CD4-positive, alpha-beta T cell treated with Interleukin-17A for 4 hours (primary cell): ENCODE data around the gene NSD2.
"Not testable (repeated sequence)": the region's sequence is repeated elsewhere in the genome, so short reads cannot be mapped to it uniquely, and the experiment has no call there.

Experiments
- DNase-seq: peaks from one replicate; pipeline ENCODE4 v3.0.0-alpha.2; 2020; ENCODE audit warnings: mixed read lengths

Gene NSD2

DNA sequence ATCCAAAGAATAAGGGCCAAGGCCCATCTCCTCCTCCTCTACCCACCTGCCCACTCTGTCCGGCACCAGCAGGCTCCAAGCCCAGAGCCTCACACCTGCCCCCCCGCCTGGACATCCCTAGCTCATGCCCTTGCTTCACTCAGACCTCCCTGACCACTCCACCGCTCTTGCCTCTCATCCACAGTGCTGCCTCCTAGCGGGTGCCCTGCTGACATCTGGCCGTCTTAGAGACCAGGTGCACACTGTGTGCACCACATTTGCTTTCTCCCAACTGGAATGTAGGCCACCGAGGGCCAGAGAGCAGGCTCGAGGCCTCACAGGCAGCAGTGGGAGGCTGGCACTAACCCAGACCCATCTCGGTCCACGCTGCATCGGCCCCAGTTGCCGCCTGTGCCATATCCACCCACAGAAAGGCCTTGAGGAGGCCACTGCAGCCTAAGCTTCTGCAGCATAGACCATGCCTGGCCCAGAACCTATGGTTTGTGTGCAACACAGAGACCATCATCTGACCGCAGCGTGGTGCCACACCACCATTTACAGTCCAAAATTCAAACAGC is 28.8 kb upstream of the NSD2 start:
- no peak for DNase-seq

DNA sequence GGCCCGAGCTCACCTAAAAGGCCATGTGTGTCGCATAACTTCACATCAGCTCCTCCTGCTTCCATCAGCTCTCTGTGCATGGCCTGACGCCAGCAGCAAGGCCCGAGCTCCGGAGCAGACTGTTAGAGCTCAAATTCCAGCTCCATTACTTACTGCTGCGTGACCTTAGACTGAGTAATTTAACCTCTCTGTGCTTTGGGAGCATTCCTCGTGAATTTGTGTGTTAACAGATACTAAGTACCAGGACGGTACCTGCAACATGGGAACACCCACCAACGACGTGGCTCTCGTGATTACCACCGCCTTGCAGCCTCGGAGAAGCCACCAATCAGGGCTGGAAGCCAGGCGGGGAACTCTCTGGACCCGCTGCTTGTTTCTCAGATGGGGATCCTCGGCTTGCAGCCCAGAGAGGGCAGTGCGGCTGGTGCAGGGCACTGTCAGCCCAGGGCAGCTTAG is 28.2 kb upstream of the NSD2 start:
- no peak for DNase-seq

DNA sequence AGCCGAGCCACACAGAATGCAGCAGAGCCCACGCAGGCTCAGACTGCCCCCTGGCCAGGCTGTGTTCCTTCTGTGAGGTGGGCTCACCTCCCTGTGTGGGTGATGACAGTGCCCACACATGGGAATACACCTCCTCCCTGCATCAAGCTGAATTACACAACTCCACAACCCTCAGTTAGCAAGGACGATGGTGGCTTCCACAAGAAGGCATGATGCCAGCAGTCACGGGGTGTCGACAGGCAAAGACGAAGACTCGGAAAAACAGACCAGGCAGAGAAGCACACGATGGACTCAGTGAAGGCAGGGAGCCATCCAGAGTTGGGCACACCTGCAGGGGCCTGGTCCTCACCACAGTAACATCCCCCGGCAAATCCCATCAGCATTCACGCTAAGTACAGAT is 27.3 kb upstream of the NSD2 start:
- no peak for DNase-seq

DNA sequence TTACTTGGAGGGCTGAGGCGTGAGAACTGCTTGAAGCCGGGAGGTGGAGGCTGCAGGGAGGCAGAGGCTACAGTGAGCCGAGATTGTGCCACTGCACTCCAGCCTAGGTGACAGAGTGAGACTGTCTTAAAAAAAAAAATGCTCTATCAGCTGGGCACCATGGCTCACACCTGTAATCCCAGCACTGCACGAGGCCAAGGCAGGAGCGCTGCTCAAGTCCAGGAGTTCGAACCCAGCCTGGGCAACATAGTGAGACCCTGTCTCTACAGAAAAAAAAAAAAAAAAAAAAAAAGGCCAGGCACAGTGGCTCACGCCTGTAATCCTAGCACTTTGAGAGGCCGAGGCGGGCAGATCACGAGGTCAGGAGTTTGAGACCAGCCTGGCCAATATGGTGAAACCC is 26.6 kb upstream of the NSD2 start:
- not testable (repeated sequence) for DNase-seq

DNA sequence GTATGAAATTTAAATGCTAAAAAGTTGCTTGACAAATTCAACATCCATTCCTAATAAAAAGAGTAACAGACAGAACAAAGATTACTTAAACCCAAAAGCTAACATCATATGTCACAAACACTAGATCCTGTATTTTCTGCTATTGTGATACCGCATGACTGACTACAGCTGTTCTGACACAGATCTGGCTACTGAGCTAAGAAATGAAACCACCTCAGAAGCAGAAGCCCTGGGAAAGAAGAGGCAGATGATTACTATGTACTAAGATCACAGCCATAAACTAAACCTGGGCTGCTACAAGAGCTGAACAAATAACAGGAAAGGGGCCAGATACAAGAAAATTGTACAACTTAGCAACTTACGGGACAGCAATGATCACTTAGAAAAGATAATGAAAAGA is 24.6 kb upstream of the NSD2 start:
- DNase-seq, result no peak

DNA sequence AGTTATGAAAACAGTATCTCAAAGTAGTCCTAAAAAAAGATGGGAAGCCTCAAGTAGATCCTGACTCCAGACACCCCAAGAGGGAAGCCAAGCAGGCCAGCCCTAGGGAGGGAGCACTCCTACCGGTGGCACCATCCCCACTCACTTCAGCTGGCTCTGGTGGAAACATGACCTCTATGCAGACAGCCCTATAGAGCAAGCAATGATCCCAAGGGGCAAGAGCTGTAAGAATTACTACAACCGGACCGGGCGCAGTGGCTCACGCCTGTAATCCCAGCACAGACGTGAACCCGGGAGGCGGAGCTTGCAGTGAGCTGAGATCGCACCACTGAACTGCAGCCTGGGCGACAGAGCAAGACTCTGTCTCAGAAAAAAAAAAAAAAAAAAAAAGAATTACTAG is 20.9 kb upstream of the NSD2 start:
- no peak for DNase-seq

DNA sequence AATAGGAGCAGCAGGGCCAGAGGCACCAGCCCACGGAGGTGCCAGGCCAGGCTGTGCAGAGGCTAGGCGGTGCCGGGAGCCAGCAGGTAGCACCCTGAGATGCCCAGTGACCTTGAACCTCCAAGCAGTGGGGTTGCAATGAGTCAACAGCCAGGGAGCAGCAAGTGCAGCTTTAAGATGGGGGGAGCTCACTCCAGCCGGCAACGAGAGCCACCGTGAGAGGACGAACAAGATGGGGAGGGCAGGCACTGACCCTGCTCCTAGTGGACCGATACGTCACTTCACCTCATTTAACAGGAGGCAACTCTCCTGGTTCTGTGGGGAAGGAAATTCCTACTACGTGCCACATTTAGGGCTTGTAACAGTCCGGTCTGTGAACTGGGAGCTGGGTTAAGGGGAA is 20.0 kb upstream of the NSD2 start:
- DNase-seq, result no peak

DNA sequence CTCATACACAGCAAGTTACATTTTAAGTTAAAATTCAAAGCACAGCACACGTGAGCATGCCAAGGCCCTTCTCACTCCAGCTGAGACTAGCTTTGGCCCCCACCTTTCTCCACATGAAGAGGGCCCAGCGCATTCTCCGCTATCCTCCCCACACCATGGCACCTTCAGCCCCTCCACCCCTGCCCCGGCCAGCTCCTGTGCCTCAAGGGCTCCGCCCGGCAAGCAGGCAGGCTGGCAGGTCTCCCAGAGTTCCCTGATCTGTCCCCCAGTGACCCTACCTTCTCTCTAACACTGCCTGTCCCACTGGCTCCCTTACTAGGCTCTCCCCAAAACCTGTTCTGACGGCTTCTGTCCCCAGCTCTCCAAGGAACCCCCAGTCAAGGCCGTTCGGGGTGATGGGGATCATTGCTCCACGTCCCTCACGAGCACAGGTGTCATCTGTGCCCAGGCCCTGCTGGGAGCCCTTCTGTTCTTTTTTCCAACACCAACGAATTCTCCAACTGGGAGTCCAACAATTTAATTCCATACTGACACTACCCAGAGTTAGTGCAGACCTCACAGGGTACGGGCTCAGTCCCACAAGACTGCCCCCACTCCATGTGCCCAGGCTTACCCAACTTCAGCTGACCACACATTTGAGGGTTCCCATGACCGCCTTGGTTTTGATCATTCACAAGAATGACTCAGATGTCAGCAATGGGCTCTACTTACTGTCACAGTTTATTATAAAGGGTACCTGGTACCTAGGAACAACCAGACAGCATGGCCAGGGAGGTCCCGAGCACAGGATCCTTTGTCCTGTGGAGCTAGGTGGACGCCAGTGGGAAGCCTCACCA is 19.4 kb upstream of the NSD2 start:
- no peak for DNase-seq

DNA sequence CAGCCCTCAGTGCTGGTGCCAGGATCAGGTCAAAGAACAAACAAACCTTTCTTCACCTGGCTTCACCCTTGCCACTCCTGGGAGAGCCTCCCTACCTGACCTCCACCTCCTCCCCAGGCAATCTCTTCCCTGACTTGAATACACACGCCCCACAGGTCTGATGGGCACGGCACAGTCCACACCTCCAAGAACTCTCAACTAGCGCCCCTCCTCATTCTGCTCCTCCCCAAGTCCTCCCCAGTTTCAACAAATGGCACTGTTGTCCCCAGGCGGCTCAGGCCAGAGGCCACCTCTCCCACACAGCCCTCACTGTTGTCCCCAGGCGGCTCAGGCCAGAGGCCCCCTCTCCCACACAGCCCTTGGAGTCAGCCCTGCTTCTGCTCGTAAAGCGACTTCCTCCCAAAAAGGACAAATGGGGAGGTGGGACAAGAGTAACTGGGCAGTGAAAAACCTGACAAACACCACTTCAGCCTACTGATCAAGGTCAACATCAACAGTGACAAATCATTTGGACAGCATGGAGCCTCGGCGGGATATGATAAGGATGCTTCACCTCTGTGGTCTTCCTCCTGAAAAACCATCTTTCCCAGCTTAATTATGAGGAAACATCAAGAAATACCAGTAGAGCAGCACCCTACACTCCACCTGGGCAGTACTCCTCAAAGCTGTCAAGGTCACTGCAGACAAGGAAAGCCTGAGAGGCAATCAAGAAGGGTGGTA is 18.1 kb upstream of the NSD2 start:
- DNase-seq, result no peak

DNA sequence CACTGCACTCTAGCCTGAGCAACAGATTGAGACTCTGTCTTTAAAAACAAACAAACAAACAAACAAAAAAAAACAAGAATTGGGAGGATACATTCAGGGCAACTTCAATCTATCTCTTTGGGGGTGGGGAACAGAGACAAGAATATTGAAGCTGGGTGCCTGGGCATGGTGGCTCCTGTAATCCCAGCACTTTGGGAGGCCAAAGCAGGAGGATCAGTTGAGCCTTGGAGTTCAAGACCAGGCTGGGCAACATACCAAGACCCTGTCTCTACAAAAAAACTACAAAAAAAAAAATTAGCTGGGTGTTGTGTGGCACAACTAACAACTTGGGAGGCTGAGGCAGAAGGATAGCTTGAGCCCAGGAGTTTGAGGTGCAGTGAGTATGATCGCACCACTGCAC is 16.4 kb upstream of the NSD2 start:
- no peak for DNase-seq

DNA sequence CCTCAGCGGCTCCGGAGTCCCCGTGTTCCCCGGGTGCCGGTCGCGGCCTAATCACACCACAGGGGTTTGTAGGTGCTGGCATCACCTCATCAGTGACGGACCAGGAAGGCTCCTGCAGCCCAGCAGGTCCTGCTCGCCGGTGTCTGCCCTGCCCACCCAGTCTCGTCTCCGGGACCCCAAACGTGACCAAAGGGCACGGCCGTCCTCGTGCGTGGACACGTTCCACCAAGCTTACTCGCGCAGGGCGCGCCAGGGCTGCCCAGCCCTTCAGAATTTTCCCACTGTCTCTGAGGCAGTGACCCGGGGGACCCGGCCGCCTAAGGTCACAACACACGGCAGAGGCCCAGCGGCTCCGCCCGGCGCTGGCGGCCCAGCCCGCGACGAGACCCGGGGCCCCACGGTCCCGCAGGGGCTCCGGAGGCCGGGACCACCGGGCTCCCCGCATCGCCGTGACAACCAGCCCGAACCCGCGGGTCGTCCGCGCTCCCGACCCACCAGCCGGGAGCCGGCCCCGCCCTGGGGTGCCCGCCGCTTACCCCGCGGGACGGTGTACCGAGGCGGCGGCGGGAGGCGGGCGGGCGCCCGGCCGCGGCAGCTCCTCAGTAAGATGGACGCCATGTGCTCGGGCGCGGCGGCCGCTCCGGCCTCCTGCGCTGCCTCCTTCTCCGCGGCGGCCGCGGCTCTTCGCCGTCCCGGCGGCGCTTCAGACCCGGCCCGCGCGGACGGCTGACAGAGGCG is 15.7 kb upstream of the NSD2 start:
- peak; percentile 20 for DNase-seq

DNA sequence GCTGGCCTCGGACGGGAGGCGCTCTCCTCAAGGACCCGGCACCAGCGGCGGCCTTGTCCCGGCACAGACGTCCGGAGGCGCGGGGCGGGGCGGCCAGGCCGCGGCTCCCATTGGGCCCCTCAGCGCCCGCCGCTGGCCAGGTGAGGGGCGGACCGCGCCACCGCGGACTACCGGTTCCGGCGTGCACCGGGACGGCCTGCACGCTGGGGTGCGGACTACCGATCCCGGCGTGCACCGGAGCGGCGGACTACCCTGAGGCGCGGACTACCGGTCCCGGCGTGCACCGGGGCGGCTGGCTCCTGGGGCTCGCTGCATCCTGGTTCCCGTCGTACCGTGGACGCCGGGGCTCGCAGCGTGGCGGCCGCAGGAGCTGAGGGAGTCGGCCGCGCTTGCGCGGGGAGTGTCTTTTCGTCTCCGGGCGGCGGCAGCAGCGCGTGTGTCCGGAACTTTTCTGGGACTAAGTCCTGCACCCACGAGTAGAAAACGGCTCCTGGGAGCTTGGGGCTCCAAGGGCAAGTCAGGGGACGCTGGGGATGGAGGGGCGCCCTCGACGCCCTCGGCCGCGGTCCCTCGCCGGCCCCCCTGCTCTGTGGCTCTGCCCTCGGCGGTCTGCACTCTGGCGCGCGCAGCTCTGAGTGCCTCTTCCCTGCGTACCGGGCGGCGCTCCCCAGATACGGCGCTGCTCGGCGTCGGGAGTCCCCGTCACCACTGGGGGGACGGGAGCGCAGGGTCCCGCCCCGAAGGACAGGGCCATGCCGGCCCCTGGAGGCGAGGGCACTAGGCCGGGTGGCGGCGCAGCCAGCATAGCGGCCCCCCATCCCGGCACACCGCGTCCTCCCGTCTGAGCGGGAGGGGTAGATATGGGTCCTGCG is 14.9 kb upstream of the NSD2 start, which contains the start of gene LETM1:
Gene LETM1 (minus strand): TSS at position 86 of the 872 bp plus-strand sequence. CDS start 206 bp downstream, outside the sequence.
- peak; percentile 95 for DNase-seq

DNA sequence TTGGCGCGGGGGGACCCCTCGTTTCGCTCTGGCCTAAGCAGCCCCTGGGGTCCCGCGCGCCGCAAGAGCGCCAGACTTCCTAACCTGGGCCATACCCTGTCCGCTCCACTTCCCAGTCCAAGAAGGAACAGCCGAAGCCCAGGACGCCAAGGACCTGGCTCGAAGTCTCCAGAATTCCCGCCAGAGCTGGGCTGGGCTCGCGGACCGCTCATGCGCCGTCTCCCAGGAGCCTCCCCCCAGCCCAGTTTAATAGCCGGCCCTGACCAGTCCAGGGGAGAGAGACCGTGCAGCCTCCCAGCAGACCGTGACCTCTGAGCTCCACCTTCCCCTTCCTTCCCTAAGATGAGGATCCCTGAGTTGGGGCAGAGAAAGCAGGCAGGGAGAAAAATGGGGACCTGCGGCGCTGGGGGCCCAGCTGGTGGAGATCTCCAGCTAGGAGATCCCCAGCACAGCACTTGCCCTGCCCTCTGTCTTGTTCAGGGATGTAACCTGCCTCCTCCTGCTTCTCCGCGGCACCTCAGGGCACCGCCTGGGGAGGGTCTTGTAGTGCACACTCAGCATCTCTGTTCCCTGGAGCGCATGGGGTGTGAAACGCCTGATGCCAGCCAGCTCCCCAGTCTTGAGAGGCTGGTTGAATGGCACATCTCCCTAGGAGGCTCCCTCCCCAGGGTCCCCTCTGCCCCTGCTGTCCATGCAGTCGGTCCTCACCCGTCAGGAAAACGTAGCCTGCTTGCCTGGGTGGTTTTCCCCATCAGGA is 14.1 kb upstream of the NSD2 start:
- no peak for DNase-seq

DNA sequence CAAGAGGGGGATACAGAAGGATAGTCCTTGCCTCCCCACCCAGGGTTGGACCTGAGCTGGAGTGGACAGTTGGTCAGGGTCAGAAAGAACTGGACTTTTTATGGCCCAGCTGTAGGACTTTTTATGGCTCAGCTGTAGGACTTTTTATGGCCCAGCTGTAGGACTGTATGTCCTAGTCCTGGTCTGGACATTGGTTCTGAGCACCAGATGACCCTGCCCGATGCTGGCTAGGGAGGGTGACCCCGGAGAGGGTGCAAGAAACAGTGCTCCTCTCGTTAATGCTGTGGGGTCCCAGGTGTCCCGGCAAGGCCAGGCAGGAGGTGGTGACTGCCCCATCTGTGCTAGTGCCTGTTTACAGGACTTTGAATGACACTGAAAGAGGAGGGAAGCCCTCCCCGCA is 13.3 kb upstream of the NSD2 start:
- no peak for DNase-seq

DNA sequence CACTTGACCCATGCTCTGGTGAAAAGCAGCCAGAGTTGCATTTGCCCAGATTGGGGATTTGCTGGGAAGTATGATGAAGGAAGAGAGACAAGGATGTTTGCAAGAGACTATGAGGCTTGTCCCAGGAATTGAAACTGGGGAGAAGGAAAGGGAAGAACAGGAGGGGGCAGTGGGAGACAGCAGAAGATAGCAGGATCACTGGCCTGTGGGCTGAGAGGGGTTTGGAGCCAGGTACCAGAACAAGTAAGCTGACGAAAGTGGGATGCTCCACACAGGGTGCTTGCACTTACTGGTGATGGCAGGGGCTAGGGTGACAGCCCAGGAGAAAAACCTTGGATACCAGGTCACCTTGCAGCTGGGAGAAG is 11.8 kb upstream of the NSD2 start:
- no peak for DNase-seq

DNA sequence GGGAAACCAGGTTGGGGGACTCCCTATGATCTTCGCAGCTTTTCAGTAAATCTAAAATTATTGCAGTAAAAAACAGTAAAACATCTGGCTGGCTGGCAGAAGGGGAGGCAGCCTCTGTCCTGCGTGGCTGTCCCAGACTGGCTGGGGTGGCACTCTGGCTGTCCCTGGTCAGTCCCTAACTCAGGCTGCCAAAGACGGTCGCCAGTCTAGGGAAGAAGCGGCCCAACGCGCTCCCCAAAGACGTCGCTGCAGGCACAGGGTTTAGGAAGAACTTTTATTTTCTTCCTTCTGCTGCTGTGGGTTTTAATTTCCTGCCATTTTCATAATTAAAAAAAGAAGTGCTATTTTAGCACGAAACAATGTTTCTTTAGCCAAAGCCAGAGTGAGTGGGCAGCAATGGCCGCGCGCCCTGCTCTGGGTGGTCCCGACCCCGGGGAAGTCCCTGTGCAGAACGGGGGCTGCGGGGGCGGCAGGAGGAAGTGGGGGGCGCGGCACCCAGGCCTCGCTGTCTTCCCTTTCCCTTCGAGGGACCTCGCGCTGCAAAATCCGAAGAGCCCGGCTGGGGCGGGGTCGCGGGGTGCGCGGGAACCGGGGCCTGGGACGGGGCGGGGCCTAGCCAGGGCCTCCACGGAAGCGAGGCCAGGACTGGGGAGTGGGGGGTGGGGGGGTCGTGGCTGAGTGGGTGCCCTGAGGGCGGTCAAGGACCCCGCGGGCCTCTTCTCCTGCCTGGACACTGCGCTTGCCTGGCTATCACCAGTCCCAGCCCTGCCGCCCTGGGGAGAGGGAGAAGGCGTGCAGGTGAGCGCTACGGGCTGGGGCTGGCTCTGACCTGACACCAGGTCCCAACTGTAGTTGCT is 8.9 kb upstream of the NSD2 start:
- peak; percentile 61 for DNase-seq

DNA sequence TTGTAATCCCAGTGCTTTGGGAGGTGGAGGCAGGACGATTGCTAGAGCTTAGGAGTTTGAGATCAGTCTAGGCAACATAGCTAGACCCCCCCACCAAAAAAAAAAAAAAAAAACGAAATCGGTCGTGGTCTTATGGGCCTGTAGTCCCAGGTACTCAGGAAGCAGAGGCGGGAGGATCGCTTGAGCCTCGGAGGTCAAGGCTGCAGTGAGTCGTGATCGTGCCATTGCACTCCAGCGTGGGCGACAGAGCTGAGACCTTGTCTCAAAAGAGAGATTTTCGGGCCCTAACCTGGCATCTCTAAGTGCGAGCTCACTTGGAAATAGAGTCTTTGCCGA is 8.3 kb upstream of the NSD2 start:
- DNase-seq, result no peak

DNA sequence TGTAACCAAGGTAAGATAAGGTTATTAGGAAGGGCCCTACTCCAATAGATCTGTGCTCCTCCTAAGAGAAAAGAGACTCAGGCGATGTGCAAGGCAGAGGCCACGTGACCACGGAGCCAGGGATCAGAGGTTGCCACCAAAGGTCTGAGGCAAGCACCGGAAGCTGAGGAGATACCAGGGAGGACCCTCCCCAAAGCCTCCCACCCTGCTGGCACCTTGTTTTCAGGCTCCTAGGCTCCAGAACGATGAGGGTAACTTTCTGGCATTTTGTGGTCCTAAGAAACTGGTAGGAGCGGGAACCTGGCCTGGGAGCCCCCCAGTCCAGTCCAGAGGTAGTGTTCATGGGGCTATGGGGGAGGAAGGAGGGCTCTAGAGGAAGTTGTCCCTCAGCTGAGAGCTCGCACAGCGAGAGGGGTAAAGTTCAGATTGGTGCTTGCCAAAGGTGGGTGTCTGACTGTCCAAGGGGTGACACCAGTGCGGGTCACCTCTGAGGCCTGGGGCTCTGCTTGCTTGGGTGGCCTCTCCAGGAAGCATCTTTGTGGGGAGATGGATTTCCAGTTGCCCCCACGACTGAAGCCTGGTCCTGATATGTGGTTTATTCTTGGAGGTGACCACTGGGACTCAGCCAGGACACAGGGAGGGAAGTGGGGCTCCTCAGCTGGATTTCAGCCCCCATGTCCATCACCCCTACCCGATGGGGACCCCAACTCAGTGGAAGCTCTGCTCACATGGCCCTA is 7.7 kb upstream of the NSD2 start:
- no peak for DNase-seq

DNA sequence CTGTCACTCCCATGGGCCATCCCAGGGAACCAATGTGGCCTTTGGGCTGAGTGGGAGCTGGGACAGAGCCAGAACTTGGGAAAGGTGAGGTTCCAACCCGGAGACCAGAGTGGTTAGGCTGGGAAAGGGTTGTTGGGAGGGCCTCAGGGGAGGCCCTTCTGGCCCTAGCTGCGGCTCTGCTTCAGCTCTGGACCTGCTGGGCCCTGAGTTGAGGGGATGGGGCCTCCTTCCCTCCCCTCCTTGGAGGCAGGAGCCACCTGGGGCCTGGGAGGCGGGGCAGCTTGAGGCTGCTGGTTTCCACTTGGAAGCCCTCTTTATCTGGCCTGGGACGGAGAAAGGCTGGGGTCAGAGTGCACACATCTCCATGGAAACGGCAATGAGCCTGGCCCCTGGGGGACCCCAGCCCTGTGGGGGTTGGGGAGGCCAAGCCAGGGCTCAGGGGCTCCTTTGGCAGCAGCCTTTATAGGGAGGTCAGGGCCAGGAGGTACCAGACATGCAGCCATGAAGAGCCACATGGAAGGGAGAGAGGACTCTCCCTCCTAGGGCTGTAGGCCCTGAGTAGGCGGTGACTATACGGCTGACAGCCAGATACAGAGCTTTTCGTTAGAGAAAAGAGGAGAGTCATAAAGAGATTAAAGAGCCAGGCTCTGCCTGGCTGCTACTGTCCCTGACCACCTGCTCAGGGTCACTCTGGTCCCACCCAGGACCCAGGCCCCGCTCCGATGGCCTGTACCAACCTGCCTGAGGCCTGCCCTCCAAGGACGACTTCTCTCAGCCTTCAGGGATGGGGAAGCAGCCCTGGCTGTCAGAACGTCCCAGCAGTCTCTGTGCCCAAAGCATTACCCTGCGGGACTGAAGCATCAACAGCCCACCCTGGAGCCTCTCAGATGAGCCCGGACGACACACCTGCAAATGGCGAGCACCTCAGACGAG is 6.9 kb upstream of the NSD2 start:
- DNase-seq, result no peak
